Measurements from ENCODE around the gene C17orf75.

GRCh38 chr17:32314636-32315035, 27.3 kb downstream of the C17orf75 start:
- no peak for TF ChIP-seq CTCF (IDR thresholded peaks at IDR 0.05; ENCODE audit: low read depth, low read length)
- no peak for TF ChIP-seq EZH2phosphoT487 (IDR thresholded peaks at IDR 0.05; ENCODE audit: low read depth)

Measured in OCI-LY3 (cell line).